Heart left ventricle (tissue), 13 donors: ENCODE measurements around the gene NAP1L4.
"Not testable (repeated sequence)": the region's sequence is repeated elsewhere in the genome, so short reads cannot be mapped to it uniquely, and the experiment has no call there.

Experiments used
- CTCF ChIP-seq, 12 donors: fragments of 200-600 bp; sonication (generic) in 4 of 12; IDR thresholded peaks; one replicate each; pipeline versions ENCODE4 v1.5.0 to v1.8.0; 2018 to 2022; ENCODE audit warnings: antibody characterized with exemption in 12 of 12, mild to moderate bottlenecking in 5 of 12
- POLR2A ChIP-seq, 2 donors: fragments of 450-650 bp; IDR thresholded peaks; one replicate each; pipeline ENCODE4 v1.6.1; 2017; ENCODE audit warnings: antibody characterized with exemption in 2 of 2, mild to moderate bottlenecking in 2 of 2, moderate library complexity in 2 of 2
- donor health status: ischemic (EF 13 %, LVEDD 7.1; RV severe dilation, severe dysfunction).
- donor health status: DM: no; HTN: yes; CAD: no.
- donor health status: DM: no; HTN: no; CAD: no.
- donor health status: ischemic (EF 25% LVEDD 6.9; RV normal size, moderate dysfunction).
- donor health status: ischemic (EF 25% LVEDD 5.7; RV mildly dilated, moderate dysfunction).
- donor health status: ischemic (EF 35%, LVEDD 5.7; RV mildly dilated, moderate dysfunction).
- donor health status: nonischemic (EF 11% LVEDD 7.7; RV severe dilation, severe dysfunction).
- donor health status: DM: yes; HTN: yes; CAD: no.
- donor health status: PGD.
- donor health status: ischemic (EF 29% LVEDD 5.4; RV normal size, mild dysfunction).
- donor health status: nonischemic (EF 23%, LVEDD 6.1; RV moderate dilation, normal function).

GRCh38 chr11:2905299-2905698 is 86.8 kb downstream of the NAP1L4 start:
- not testable (repeated sequence) for TF ChIP-seq CTCF, POLR2A (IDR thresholded peaks at IDR 0.05)
